ENCODE results near the gene SEMA3F.

SEMA3F gene

DNA sequence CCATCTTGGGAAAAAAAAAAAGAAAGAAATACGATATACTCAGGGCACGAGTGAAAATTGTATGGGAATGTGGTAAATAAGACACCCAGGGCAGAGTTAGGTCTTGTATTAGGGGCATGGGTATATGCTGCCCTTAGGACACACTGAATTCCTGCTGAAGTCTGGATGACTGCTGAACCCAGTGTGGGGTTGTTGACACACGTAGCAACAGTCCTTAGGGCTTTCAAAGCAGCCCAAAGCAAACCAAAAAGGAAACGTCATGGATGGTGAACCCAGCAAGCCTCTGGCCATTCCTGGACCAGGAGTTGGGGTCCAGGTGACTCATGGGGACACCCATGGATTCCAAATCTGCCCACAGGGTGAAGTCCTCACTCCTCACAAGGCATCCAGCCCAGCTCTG lies 27.1 kb upstream of the SEMA3F start:
- Histone ChIP-seq H3K4me1 (ENCODE audit: low read depth, poor library complexity, severe bottlenecking) (no peaks in the 10 kb centered on the region), H2AFZ (ENCODE audit: low read depth) (no peak overlapping the region), H3K27me3 (ENCODE audit: insufficient read depth, low read depth) (peaks cover 2% of the 10 kb centered on the region; the same call in 1 of the 2 replicates), H3K4me2 (no peak overlapping the region), H3K4me3 (IDR thresholded peaks at IDR 0.05; ENCODE audit: insufficient read depth, low read depth, low read length) (no peak overlapping the region), H4K20me1 (ENCODE audit: insufficient read depth) (no peaks in the 10 kb centered on the region), H3K27ac (no peak overlapping the region), H3K79me2 (ENCODE audit: insufficient read depth, low read depth) (no peaks in the 10 kb centered on the region), H3K36me3 (ENCODE audit: insufficient read depth) (no peaks in the 10 kb centered on the region), H3K9ac (no peak overlapping the region)
- TF ChIP-seq, protein P1, sequence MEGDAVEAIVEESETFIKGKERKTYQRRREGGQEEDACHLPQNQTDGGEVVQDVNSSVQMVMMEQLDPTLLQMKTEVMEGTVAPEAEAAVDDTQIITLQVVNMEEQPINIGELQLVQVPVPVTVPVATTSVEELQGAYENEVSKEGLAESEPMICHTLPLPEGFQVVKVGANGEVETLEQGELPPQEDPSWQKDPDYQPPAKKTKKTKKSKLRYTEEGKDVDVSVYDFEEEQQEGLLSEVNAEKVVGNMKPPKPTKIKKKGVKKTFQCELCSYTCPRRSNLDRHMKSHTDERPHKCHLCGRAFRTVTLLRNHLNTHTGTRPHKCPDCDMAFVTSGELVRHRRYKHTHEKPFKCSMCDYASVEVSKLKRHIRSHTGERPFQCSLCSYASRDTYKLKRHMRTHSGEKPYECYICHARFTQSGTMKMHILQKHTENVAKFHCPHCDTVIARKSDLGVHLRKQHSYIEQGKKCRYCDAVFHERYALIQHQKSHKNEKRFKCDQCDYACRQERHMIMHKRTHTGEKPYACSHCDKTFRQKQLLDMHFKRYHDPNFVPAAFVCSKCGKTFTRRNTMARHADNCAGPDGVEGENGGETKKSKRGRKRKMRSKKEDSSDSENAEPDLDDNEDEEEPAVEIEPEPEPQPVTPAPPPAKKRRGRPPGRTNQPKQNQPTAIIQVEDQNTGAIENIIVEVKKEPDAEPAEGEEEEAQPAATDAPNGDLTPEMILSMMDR (conservative IDR thresholded peaks at IDR 0.05; ENCODE audit: low read depth, low read length), result no peak

- no peaks in the 10 kb centered on the region for H3K36me3 ChIP-seq (ENCODE audit: insufficient read depth)
- TF ChIP-seq, protein P1 (conservative IDR thresholded peaks at IDR 0.05; ENCODE audit: low read depth, low read length), result no peak
- no peak overlapping the region for H3K4me2 ChIP-seq
- H3K9ac ChIP-seq, result no peak overlapping the region
- no peak overlapping the region for H3K4me3 ChIP-seq (IDR thresholded peaks at IDR 0.05; ENCODE audit: insufficient read depth, low read depth, low read length)
- no peaks in the 10 kb centered on the region for H4K20me1 ChIP-seq (ENCODE audit: insufficient read depth)
- no peak overlapping the region for H2AFZ ChIP-seq (ENCODE audit: low read depth)
- H3K4me1 ChIP-seq (ENCODE audit: low read depth, poor library complexity, severe bottlenecking), result no peaks in the 10 kb centered on the region
- H3K79me2 ChIP-seq (ENCODE audit: insufficient read depth, low read depth), result no peaks in the 10 kb centered on the region
- H3K27me3 ChIP-seq (ENCODE audit: insufficient read depth, low read depth), result peaks cover 3% of the 10 kb centered on the region; the same call in 1 of the 2 replicates
- H3K27ac ChIP-seq, result no peak overlapping the region
These were observed 24.7 kb upstream of the SEMA3F start for GRCh38 chr3:50130436-50130835.

- Histone ChIP-seq H3K4me3 (IDR thresholded peaks at IDR 0.05; ENCODE audit: insufficient read depth, low read depth, low read length) (no peak overlapping the region), H2AFZ (ENCODE audit: low read depth) (no peak overlapping the region), H3K4me1 (ENCODE audit: low read depth, poor library complexity, severe bottlenecking) (no peaks in the 10 kb centered on the region), H3K4me2 (no peak overlapping the region), H3K27ac (no peak overlapping the region), H3K27me3 (ENCODE audit: insufficient read depth, low read depth) (peaks cover 3% of the 10 kb centered on the region; the same call in 1 of the 2 replicates), H3K9ac (no peak overlapping the region), H3K79me2 (ENCODE audit: insufficient read depth, low read depth) (no peaks in the 10 kb centered on the region), H3K36me3 (ENCODE audit: insufficient read depth) (no peaks in the 10 kb centered on the region), H4K20me1 (ENCODE audit: insufficient read depth) (no peaks in the 10 kb centered on the region)
- TF ChIP-seq, protein P1 (conservative IDR thresholded peaks at IDR 0.05; ENCODE audit: low read depth, low read length), result no peak
These were observed 22.5 kb upstream of the SEMA3F start for GRCh38 chr3:50132421-50133282.

DNA sequence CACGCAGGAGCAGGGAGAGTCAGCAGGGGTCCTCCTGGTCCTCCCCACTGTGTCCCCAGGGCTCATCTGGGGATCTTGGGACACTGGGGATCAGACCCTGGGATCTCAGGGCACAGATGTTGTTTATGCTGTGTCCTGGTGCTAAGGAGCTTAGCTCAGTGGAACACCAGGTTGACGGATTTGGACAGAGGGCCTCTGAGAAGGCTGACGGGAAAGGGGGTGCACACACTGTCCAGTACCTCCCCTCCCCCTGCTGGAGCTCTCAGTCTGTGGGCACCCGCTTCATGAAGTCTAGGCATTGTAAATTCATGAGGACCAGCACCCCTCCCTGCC lies 21.9 kb upstream of the SEMA3F start:
- Histone ChIP-seq H3K36me3 (ENCODE audit: insufficient read depth) (no peaks in the 10 kb centered on the region), H3K27ac (no peak overlapping the region), H2AFZ (ENCODE audit: low read depth) (no peak overlapping the region), H3K4me1 (ENCODE audit: low read depth, poor library complexity, severe bottlenecking) (no peaks in the 10 kb centered on the region), H3K79me2 (ENCODE audit: insufficient read depth, low read depth) (no peaks in the 10 kb centered on the region), H3K9ac (no peak overlapping the region), H3K4me2 (no peak overlapping the region), H3K4me3 (IDR thresholded peaks at IDR 0.05; ENCODE audit: insufficient read depth, low read depth, low read length) (no peak overlapping the region), H4K20me1 (ENCODE audit: insufficient read depth) (no peaks in the 10 kb centered on the region), H3K27me3 (ENCODE audit: insufficient read depth, low read depth) (peaks cover 3% of the 10 kb centered on the region; the same call in 1 of the 2 replicates)
- TF ChIP-seq, protein P1 (conservative IDR thresholded peaks at IDR 0.05; ENCODE audit: low read depth, low read length), result no peak

Data from KMS-11 (cell line).